Left ventricle myocardium superior (tissue), 1 donor: Measurements from ENCODE around the gene SPECC1. TPM values are rescaled to one million over a fixed set of nuclear protein-coding genes. Genes with fewer than 3 reads are reported as not detected.
"Not testable (repeated sequence)": the region's sequence is repeated elsewhere in the genome, so short reads cannot be mapped to it uniquely, and the experiment has no call there.

Experiments used
- ATAC-seq: fragments of 200-7000 bp; cut with Tn5 transposase; one replicate; pipeline ENCODE4 v1.9.1; 2020; ENCODE audit warnings: mild to moderate bottlenecking, moderate library complexity
- DNase-seq: peaks from one replicate; pipeline ENCODE4 v3.0.0-alpha.2; 2020
- intact Hi-C: fragments of 100-400 bp; cut with micrococcal nuclease; formaldehyde crosslinking; loops from one replicate; pipeline ENCODE4 v1.11.0; 2022
- total RNA-seq: library from RNA; stranded (reverse); fragmentation: NEBNext Ultra II Directional; extraction: Animal tissue kit (Norgen Biotek cat#: 25700); gene quantifications from one replicate; pipeline ENCODE4 v1.2.1, GENCODE V29; 2021
- donor health status: DM: no; HTN: yes; CAD: no; lungs with severe emphysema.

SPECC1 gene
- total RNA-seq, 1 donor from 2014 or later, result 10.3 TPM

DNA sequence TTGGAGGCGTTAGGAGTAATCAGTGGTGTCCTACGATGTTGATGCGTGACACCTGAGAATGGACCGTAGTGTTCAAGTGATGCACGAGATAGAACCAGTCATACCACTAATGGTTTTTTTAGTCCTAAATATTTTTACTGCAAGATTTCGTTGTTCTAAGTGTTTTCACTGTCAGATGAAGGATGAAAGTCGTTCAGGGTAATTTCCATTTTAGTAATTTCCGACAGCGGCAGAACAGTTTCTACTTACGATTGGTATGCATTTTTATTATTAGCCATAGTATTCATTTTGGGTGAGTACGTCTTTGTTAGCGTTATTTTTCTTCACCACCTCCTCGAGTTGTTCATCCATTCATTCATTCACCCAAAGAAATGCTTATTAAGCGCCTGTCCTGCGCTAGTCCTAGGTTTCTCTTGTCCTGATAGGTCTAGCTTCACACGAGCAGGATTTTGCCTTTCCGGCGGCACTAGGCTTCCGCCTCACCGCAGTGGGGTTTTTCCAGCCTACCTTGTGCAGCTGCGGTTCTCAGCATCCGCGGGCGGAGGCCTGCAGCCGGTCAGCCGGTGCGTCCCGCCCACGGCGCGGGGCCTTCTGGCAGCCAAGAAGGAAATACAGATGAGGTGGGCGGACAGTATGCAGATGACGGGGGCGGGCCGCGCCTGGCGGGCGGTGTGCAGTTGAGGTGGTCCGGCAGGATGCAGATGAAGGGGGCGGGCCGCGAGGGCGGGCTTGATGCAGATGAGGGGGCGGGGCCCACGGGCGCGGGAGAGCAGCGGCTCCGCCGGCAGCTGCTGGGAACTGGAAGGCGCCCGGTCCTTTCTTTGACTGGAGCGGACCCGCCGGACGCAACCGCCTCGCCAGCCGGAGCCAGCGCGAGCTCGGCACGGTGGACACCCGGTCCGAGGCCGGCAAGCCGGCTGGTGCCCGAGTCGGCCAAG lies 146.4 kb downstream of the SPECC1 start:
- DNase-seq (peak; percentile 99), ATAC-seq (peak; percentile 100)
- intact Hi-C loops, result no loop called here

DNA sequence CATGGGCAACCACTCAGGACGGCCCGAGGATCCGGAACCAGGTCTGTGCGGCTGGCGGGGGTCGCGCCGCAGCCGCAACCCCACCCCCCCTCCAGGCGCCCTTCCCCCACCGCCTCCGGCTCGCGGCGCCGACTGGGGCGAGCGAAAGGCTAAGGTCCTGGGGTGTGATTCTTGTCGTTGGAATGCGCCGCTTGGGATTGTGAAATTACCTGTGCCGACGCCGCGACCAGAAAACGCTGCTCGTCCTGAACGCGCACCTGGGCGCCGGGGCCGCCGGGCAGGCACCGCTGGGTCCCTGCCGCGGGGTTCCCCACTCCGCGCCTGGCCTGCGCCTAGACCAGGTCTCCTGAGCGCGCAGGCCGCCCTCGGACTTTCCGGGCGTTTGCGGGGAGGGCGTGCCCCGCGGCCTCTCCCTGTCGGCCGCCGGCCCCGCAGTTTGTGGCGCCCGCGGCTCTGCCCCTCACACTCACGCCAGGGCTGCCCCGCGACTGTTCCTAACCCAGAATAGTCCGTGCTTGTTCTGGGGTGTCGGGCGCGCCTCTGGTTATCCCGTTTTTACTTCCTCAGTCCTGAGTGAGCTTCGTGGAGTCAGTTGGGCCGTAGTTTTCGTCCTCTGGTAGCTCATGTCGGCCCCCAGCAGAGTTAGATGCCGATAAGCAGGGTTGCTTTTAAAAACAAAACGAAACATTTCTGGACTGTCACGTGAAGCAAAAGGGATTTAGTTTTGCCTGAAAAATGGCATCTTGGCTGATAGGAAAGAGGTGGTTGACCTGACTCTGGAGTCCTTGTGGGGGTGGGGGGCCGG lies 147.2 kb downstream of the SPECC1 start:
- intact Hi-C loops, result no loop called here
- ATAC-seq (peak; percentile 57), DNase-seq (peak; percentile 52)

DNA sequence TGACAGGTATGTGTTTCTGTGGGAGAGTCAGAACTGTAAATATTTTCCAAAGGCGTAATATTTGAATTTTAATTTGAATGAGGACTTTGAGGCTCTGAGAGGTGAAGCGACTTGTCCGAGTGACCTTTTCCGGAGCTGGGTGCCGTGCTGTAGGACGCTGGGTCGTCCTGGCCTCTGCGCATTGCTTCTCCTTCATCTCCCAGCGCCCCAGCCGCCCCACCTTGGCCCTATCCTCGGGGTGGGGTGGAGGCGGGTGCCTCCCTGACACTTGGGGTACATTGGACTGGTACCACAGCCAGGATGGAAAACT lies 147.8 kb downstream of the SPECC1 start:
- ATAC-seq (no peak), DNase-seq (no peak)
- intact Hi-C loops, result no loop called here

DNA sequence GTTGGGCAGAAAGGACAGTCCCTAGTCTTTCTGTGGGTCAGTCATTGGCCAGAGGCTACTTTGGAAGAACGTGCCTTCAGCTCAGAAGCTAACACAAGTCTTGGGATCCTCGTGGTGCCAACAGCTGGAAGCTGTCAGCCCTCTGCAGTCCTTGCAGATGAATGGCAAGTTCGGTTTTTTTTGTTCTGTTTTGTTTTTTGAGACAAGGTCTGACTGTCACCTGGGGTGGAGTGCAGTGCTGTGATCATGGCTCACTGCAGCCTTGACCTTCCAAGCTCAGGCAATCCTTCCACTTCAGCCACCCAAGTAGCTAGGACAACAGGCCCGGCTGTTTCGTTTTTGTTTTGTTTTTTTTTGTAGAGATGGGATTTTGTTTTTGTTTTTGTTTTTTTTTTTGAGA lies 149.4 kb downstream of the SPECC1 start:
- intact Hi-C loops, result no loop called here
- no peak for DNase-seq
- no peak for ATAC-seq

DNA sequence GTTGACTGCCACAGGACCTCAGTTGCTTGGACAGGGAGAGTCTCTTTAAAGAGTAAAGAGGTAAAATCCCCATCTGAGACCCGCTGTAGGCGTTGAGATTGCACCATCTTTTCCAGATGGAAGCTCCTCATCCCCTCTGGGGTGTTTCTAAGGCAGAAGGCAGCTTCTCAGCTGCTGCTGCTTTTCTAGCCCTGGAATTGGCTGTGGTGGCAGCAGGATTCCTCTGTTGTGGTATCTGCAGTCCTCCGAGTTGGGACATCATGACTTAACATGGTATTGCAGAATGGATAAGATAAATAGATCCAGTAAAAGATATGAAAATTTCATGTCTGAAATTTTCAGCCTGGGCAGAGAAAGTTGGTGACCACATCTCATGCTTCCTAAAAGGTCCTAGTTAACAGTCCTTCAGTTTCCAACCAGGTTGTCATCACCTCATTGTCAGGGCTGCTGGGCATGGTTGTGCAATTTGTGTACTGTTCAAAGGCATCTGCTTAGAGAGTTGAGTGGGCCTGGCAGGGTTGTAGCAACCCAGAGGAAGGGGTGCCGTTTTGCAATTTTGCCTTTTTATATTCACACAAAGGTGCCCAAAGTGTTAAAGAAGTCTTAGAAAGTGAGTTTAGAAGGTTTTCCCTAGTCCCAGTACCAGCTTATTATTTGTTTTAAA lies 150.4 kb downstream of the SPECC1 start:
- intact Hi-C loops, result no loop called here

DNA sequence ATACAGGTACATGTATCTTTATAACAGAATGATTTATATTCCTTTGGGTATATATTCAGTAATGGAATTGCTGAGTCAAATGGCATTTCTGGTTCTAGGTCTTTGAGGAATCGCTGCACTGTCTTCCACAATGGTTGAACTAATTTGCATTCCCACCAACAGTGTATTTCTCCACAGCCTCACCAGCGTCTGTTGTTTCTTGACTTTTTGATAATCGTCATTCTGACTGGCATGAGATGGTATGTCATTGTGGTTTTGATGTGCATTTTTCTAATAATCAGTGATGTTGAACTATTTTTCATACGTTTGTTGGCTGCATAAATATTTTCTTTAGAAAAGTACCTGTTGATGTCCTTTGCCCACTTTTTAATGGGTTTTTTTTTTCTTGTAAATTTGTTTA lies 156.4 kb downstream of the SPECC1 start:
- intact Hi-C loops, ATAC-seq, DNase-seq: not testable (repeated sequence)

More for the DNA sequence above, 150.4 kb downstream of the SPECC1 start:
- ATAC-seq, result no peak
- DNase-seq, result no peak

DNA sequence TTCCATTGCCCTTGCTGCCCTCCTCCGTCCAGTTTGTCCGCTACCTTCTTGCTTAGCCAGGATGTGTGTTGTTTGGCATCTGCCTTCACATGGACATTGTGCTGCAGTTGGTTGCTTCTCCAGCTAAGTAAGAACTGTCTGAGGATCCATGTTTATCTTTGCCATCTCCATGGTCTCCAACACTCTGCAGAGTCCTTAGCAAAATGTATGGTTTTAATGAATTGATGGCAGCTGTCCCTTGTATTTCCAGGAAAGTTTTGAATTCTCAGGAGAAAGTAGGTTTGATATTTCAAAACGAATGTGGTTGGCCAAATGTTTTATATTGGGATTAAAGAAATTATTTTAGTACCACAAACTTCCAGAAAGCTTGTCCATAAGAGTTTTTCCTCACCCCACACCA lies 160.9 kb downstream of the SPECC1 start:
- DNase-seq, result no peak
- ATAC-seq, result no peak
- intact Hi-C loops, result no loop called here

DNA sequence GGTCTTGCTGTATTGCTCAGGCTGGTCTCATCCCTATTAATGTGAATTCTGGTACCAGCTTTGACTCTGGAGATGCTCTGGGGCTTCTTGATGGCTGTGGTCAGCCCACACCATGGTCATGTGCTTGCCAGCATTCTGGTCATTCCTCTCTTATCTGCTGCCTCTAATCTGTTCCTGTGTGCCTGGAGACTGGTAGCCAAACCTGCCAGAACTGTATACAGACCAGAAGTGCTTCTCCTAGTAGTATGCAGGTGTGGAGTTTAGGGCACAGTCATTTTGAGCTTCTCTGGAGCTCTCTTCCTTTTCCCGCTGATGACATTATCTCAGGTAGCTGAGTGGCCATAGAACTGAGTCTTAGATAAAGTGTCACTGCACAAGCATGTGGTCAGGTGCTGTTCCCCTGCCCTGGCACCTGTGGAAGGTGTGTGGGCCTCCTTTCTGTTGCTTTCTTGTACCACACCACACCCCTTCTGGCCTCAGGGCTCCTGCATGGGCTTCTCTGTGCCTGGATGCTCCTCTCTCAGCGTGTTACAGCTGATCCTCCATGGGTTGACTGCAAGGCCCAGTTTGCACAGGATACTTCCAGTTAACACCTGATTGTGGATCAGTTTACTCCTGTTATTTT lies 162.7 kb downstream of the SPECC1 start:
- no peak for ATAC-seq
- intact Hi-C loops, result no loop called here

DNA sequence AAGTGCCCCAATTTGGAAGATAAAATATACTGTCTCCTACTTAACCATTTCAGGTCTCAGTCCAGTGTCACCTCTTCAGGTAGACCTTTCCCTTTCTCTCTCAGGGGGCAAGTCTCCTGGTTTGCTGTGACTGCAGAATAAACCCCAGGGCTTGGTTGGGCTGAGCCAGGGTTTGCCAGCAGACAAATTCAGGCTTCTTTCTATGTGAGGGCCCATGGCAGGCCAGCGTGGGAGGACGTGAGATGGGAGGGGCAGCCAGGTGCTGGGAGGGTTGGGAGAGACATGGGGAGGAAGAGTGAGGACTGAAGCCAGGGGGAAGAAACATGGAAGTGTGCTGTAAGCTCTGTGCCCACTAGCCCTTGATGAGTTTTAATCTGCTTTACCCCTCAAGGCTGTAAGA lies 163.2 kb downstream of the SPECC1 start:
- ATAC-seq (no peak), DNase-seq (no peak)
- intact Hi-C loops, result no loop called here

More for the DNA sequence above, 162.7 kb downstream of the SPECC1 start:
- no peak for DNase-seq

DNA sequence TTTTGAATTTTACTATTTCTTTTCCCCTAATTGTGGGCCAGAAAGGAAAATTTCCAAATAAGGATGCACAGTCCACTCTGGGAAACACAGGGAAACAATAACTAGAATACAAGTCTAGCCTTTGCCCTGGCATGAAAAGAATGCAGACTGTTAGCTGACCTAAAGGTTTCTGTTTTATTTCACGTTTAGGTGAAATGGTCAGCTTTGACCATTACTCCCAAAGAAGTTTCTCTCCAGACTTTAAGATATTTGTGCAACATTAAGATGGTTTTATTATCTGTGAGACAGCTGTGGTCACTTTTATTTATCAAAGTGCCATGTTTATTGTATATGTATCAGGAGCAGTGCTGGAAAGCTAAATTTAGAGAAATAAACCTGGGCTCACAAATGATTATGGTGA lies 163.9 kb downstream of the SPECC1 start:
- DNase-seq (no peak), ATAC-seq (no peak)
- intact Hi-C loops, result no loop called here

DNA sequence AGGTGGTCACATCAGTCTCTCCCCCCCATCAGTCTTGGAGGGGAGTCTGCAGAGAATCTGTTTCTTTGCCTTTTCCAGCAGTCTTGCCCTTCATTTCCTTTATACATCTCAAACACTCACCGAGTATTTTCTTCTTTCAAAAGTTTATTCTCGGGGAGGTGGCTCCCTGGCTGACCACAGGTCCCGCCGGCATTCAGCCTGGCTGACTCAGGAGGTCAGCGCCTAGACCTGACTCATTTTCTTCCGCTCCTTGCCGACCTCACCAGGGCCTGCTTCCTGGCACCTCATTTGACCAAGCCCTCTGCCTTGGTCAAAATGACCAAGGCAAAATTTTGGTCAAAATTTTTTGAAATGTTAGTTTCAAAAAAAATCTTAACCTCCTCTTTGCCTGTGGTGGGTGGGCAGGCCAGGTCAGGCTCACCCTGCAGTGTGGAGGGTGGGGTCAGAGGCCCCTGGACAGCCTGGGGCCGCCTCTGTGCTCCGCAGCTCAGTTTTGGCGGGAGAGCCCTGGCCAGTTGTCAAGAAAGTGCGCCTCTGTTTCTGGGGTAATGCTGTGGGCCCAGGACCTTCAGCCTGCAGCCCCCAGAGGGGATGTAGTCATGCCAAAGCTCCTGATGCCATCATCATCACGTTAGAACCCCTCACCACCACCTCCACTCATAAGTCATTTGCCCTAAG lies 165.6 kb downstream of the SPECC1 start:
- DNase-seq (no peak), ATAC-seq (no peak)
- intact Hi-C loops, result no loop called here

DNA sequence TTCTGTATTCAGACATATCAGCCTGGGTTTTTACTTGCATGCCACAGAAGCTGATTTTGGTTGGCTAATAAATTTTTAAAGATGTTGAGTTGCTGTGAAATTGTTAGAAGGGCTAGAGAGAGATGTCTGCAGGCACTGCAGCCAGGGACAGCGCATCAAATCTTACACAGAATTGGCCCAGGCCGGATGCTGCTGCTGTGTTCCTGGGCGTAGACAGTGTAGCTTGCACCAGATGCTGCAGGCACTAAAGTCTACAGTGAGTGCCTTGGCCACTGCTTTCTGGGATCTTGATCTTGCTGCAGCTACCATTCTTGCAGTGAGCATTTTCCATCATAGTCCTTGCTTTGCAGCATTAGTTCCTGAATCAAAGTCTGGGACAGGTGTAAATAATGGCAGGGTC lies 169.9 kb downstream of the SPECC1 start:
- ATAC-seq (no peak), DNase-seq (no peak)
- intact Hi-C loops, result no loop called here

DNA sequence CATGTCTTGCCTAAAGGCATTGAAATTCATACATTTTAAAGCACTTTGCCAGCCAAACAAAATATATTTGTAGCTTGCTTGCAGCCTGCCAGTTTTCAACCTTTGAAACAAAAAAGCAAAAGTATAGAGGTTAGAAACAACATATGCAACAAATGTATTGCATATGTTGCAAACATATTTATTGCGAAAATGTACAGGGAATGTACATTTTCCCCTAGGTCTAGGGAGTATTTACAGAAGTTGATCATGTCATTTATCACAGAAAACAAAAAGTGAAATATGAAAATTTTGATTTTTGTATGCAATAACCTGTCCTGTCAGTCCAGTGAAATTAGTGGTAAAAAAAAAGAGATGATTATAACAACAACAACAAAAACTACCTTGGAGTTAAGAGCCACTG lies 171.5 kb downstream of the SPECC1 start:
- ATAC-seq, result no peak
- intact Hi-C loops, result no loop called here
- DNase-seq, result no peak

DNA sequence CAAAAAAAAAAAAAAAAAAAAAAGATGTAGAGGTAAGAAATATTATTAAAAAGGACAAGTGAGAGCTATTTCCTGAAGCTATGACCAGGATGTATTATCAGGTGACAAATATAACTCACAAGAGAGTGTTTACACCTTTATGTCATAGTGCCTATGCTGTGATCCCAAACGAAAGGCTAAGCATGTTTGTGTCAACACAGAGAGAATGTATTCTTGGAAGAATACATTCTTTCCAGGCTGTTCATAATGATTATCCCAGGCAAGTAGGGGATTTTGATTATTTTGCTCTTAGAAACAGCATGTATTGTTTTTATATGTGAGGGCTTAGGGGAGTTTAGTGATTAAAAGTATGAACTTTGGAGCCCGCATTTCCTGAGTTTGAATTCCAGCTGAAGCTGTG lies 175.0 kb downstream of the SPECC1 start:
- no peak for ATAC-seq
- no peak for DNase-seq
- intact Hi-C loops, result no loop called here

DNA sequence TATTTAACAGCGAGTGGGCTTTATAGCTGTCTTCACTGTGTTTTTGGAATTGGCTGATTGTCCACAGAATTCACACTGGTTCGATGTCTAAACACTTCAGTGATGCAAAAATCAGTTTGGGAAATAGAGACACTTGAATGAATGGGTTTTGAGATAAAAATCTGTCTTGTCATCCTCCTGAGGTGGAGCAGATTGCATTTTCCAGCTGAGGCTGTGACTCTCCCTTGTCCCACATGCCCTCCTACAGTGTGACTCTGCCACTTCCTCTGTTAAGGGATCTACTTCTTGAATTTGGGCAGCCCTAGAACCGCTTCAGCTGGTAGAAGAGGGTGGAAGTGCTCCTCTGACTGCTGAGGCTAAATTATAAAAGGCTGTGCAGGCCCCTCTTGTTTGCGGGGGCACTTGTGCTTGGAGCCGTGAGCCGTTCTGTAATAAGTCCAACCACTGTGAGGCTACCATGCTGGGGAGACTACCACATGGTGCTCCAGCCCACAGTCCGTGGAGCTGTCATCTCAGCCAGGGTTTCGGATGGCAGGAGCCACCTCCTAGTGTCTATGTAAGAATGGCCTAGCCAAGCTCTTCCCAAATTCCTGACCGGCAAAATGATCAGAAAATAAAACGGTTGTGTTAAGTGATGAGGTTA lies 175.9 kb downstream of the SPECC1 start:
- ATAC-seq, result no peak
- intact Hi-C loops, result no loop called here
- DNase-seq, result no peak

DNA sequence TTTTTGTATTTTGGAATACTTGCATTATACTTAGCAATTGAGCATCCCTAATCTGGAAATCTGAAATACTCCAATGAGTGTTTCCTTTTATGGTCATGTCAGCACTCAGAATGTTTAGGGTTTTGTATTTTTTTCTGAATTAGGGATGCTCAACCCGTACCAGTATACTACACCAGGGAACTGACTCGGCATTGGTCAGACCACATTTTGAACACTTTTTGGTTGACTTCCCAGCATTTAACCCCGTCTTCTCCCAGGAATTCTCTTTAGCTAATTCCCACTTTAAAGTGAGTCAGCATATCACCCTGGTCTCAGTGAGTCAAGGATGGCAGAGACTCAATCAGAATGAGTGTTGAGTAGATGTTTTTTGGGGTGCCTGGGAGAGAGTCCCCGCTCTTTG lies 177.9 kb downstream of the SPECC1 start:
- ATAC-seq (no peak), DNase-seq (no peak)
- intact Hi-C loops, result no loop called here

DNA sequence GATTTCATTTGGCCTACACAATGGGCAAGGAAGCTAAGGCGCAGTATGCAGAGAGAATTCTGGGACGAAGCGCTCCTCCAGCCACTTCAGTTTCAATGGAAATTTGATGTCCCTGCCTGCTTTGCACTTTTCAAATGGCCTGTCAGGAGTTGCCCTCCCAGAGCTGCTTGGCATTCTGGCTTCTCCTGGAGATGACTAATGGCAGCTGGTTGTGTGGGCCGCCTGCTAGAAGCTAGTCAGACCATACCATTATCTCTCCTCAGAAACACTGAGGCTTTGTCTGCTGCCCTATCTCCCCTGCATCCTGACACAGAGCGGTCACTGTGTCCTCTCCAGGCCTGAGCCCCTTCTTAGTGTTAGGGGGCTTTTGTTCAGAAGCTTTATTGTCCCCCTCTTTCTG lies 180.1 kb downstream of the SPECC1 start:
- ATAC-seq (no peak), DNase-seq (no peak)

DNA sequence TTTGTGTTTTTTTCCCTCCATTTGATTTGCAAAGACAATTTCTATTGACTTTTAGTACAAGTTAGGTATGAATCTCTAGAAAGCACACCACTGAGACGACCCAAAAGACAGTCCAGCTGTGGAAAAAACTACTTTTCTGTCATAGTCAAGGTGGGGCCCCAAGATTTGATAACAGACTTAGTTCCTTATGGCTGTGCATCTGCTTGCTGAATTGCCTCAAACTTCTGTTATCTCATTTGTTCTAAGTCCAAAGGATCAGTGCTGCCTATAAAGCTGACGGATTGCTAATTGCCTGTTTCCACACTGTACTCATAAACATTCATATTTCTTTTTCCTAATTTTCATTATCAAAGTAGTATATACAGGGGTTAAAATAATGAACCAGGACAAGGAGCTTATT lies 180.8 kb downstream of the SPECC1 start:
- ATAC-seq, result no peak
- intact Hi-C loops, result no loop called here
- DNase-seq, result no peak

More for the DNA sequence above, 180.1 kb downstream of the SPECC1 start:
- intact Hi-C loops, result no loop called here

DNA sequence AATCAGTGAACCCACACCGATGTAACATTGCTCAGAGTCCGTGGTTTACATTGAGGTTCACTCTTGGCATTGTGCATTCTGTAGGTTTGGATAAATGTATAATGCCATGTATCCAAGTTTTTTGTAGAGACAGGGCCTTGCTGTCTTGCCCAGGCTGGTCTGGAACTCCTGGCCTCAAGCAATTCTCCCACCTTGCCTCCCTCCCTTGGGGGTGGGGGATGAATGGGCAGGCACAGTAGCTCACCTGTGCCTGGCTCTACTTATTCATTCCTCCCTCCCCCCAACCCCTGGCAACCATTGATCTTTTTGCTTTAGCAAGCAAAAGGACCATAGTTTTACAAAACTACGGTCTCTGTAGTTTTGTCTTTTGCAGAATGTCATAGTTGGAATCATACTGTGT lies 181.4 kb downstream of the SPECC1 start:
- intact Hi-C loops, result no loop called here
- DNase-seq, result no peak
- no peak for ATAC-seq
